ENCODE results near the gene SLC6A20.
A peak's percentile ranks its signal among the peaks of the same experiment; 100 is the strongest.

Gene SLC6A20, protein sequence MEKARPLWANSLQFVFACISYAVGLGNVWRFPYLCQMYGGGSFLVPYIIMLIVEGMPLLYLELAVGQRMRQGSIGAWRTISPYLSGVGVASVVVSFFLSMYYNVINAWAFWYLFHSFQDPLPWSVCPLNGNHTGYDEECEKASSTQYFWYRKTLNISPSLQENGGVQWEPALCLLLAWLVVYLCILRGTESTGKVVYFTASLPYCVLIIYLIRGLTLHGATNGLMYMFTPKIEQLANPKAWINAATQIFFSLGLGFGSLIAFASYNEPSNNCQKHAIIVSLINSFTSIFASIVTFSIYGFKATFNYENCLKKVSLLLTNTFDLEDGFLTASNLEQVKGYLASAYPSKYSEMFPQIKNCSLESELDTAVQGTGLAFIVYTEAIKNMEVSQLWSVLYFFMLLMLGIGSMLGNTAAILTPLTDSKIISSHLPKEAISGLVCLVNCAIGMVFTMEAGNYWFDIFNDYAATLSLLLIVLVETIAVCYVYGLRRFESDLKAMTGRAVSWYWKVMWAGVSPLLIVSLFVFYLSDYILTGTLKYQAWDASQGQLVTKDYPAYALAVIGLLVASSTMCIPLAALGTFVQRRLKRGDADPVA

DNA sequence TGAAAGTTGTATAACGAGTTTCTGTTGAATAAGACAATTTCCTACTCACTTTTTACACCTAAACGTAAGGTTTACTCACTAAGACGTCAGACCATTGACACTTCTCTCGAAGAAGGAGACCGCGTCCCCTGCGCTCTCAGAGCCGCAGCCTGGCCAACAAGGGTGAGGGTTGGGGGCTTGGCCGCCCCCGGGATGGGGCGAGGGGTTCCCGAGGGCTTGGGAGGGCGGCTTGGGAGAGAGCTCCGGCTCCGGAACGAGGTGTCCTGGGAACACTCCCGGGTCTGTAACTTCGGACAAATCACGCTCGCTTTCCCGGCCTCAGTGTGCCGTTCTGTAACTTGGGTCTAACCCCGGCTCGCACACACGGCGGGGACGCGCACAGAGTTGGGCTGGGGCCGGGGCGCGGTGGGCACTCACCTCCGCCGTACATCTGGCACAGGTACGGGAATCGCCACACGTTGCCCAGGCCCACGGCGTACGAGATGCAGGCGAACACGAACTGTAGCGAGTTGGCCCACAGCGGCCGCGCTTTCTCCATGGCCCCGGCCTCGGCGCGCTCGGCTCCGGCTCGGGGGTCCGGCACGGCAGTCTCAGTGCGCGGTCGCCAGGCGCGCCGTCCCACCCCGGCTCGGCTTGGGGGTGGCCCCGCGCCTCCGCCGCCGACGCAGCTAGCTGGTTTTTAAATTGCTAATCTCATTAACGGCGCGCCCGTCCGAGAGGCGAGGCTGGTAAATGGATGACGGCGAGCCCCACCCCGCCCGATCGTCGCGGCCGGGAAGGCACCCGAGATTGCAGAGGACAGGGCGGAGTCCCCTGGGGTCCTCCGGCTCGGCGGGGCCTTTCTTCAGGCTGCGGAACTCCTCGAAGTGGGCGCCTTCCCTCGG is at the start of gene SLC6A20:
Gene SLC6A20 (minus strand): TSS at position 655 of the 884 bp plus-strand sequence. CDS start 117 bp downstream, at position 538.
- DNase-seq, result no peak

DNA sequence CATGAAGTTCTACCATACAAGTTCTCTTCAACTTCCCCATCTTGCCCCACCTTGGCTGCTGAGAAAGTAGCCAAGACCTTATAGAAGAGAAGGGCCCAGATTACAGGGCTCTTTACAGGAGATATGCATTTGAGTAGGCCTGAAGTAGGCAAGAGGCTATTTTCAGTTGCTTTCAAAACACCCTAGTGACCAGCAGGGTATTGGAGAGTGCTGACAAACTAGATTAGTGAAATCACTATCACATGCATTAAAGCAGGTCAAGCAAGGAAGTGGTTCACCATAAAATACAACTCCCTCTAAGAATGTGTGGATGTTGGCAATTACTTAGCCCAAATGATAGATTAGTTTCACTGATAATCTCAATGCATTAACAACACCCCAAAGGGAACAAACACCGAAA is 48.3 kb upstream of the SLC6A20 start:
- no peak for DNase-seq

DNA sequence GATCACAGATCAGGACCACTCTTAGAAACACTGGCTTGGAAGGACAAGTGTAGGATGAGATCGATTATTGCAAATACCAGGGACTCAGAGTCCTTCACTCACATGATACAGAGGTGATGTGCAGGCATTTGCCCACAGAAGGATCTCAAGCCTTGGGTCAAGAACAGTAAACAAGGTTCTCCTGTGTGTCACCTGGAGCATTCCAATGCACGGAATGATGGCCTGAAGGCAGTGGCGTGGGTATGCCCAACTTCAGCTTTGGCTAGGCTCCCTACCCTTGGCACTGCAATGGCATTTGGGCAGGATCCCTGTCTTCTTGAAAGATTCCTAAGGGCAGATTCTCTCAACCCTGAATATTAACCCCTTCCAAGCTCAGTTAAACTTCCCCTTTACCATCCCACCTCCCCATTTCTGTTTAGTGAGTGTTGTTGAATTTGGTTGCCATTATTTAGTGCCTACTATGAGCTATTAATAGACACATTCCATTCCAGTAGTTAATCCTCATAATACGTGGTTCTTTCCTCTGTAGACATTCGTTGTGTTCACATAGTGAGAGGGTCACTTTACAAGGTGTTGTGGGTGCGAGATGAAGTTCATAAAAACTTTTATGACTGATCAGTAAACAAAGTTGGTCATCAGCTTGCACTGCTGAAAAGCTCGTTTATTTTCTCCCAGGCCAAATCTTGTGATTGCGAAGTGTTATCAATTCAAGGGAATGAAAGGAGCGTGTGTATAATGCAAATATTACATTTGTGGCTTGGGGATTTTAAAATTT is 46.7 kb upstream of the SLC6A20 start:
- DNase-seq, result no peak

DNA sequence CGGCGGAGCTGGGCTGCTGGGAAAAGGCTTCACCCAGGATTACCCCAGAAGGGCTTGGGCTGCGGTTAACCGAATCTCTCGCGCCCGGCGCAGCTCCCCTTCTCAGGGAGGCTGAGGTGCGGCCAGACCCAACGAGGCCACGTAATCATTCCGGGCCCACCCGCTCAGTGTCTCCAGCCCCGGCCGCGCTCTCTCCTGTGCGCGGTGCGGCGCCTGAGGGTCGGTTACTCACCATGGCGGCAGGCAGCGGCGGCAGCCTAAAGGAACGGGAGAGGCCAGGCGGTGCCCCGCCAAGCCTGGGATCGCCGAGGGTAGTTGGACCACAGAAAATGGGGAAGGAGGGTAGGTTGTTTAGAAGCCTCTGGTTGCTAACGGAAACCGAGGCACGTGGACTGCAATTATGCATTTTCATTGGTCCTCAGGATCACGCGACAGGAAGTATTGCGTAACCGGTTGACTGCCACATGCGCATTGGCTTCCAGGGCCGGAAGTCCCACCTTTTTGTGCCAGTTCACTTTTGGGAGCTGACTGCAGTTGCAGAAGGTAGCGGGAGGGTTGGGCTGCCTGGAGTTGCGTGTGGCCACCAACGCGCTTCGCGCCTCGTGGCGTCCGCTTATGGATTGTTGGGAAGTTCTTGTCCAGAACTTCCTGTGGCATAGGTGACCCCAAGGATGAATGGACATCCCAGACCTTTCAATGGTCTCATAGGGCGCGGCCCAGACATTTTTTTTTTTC is 45.6 kb upstream of the SLC6A20 start, which contains the start of gene LZTFL1:
Gene LZTFL1 (minus strand): TSS at position 363 of the 735 bp plus-strand sequence. CDS start 128 bp downstream, at position 235.
- peak; percentile 97 to 98 for DNase-seq

DNA sequence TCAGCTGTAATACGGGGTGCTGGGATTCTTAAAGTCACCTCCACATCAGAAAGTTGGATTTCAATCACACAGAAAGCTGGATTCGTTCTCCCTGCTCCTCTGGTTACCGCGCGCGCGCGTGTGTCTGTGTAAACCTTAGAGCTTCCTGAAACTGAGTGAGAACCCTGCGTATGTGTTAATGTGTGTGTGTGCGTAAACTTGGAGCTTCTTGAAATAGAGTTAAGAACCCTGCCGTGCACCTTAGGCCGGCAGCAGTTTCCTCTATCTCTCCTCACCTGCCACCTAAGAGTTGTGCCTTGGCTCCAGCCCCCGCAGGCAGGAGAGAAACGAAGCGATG is 45.1 kb upstream of the SLC6A20 start:
- DNase-seq, result peak; percentile 29 to 57

DNA sequence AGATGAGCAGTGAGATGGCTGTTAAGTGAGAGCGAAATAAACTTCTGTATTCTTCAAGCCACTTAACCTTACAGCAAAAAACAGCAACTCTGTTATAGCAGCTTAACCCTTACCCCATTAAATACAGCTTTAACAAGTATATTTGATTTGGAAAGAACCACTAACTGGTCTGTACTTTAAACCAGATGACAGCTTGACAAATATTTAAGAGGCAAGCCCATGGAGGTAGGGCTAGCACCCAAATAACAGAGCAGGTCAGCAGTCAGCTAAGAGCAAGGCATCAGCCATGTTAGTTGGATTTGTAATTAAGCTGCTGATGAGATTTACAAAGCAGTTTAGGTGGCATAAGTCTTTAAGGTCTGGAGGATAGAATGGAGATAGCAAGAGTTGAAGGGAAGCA is 42.1 kb upstream of the SLC6A20 start:
- DNase-seq, result no peak

DNA sequence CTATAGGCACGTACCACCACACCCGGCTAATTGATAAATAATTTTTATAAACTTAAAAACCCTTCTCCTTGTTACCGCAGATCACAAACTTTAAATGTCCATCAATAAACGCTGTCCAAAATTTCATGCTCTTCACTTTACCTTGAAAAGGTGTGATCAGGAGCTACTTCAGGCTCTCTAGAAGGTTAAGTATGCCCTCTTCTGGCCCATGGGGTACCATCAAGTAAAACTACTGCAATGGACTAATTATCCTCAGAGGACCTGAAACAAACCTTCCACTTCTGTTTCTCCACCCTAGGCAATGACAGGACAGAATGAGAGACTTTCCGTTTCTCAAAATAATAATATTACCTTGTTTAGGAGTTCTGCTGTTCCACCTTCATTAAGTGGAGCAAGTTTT is 36.4 kb upstream of the SLC6A20 start:
- peak; percentile 21 to 32 for DNase-seq

DNA sequence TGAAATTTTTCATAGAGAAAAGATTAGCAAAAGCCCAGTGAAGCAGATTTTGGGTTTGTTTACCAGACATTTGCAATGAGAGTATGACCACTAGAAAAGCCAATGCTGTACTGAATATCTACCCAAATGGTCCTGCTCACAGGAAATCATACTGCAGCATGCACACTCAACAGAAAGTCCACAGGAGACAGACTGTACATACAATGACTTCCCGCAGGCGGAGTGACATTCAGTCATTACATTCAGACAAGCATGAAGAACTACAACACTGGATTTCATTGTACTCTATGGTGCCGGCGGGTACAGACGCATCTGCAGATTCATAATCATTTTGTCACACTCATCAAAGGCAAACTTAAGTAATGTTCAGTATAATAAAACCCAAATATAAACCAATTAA is 33.8 kb upstream of the SLC6A20 start:
- DNase-seq, result no peak

DNA sequence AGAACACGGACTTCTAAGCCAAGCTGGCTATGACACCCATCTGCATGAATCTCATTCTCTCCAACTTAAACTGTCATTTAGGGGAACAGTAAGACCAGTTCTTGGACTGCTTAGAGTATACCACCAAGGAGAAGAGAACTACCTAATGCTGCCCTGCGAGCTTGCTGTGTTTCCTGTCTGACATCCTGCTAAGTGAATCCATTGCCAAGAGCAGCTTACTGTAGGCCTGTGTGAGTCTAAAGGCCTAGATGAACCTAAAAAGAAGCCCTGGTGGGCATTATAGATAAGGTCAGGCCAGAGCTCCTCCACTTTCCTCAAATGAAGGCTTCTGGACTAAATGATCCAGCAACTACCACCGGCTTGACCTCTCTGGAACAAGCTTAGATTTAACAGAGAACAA is 30.6 kb upstream of the SLC6A20 start:
- no peak for DNase-seq

DNA sequence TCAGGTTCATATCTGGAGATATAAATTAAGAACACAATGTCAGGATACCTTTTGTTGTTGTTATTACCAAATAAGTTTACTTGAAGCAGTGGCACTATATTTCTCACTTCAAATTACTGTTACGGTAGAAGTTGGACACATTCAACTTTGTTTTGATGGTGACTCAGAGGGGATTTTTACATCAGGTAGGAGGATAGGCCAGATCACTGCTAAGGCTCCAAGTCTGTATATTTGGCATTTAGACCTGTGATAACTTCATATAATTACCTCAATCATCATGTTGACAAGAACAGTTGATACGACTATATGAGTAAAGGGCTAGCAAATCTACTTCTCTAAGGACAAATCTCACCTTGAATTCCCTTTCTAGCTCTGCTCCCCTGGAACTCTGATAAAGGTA is 30.0 kb upstream of the SLC6A20 start:
- no peak for DNase-seq

DNA sequence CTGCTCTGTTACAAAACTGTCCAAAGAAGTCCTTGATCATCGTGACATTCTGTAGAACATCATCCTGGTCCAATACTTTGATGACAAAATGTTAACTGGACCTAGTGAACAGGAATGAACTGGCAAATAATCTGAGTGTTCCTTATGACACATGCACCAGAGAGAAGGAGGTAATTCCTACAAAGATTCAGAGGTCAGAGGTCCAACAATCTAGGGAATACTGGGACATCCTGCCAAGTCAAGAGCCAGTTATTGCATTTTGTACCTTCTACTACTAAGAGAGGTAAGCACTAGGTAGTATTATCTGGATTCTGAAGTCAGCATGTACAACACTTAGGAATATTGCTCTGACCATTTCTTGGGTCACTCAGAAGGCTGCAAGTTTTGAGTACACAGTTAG is 24.8 kb upstream of the SLC6A20 start:
- no peak for DNase-seq

DNA sequence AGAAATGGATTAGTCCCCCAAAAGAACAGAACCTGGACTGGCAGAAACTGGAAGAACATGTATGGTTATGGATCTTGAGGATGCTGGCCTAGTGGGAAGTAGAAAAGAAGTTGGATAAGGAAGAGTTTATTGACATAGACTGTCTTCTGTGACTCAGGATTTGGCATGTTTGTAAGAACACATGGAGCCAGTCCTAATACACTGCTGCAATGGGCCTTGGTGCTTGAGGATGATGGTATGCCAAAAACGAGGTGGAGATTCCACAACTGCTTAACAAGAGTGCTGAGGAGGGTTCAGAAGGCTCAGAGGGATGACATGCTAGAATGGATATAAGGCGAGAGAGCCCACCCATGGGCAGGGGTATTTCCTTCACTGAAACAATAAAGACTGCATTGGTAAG is 23.2 kb upstream of the SLC6A20 start:
- no peak for DNase-seq

DNA sequence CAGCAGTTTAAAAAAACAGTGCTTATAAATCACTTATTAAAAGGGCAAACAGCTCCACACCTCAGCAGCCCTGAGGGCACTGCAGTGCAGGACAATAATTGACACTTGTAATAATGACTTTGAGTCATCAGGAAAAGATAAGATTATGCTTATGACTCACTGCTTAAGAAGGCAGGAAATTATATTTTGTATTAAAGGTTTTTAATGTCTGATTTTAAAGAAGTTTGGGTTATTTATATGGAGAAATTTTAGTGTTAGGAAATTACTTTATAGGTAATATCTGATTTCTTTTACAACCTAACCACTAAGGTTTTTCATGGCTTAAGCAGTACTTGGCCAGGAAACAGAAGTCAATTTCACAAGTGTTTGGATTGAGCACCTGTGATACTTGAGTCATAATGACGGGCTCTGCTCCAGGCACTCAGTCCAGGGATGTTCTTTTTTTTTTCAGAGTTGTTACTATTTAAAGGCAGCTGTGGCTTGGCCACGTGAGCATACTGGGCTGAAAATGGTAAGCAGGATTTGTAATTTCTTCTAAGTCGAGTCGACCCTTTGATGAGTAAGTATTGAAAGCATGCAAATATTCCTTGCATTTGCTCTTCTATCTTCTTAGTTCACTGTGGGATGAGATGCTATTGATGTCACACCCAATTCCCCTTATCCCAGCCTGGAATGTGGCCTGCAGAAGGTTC is 21.6 kb upstream of the SLC6A20 start:
- no peak for DNase-seq

DNA sequence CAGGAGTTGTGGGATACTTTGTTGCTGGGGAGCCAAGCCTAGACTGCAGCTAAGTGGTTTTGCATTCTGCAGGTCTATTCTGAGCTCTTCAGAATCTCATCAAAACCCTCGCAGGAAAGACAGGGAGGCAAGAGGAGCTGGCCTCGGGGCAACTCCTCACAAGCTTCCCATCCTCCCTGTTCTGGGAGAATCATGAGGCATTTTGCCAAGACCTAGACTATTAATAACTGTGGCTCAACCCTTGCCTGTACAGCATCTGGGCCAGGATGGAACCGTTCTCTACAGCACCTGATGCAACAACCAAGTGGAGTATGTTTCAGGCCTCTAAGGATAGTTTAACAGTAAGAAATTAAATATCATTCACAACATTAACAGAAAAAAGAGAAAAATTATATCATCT is 20.2 kb upstream of the SLC6A20 start:
- DNase-seq, result no peak

DNA sequence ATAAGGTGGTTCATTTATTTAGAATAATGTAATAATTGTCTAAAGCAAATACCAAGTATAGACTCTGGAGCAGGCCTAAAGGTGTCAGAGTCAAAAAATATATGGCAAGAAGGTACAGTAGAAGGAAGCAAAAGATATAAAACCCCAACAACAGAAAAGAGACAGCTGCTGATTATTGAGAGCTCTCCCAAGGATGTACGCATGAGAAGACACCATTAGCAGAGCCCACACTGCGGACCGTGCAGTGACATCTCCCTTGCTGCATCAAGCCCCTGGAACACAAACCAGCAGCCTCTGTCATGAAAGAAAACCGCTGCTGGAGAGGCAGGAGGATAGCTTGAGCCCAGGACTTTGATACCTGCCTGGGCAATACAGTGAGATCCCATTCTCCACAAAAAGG is 18.0 kb upstream of the SLC6A20 start:
- no peak for DNase-seq

DNA sequence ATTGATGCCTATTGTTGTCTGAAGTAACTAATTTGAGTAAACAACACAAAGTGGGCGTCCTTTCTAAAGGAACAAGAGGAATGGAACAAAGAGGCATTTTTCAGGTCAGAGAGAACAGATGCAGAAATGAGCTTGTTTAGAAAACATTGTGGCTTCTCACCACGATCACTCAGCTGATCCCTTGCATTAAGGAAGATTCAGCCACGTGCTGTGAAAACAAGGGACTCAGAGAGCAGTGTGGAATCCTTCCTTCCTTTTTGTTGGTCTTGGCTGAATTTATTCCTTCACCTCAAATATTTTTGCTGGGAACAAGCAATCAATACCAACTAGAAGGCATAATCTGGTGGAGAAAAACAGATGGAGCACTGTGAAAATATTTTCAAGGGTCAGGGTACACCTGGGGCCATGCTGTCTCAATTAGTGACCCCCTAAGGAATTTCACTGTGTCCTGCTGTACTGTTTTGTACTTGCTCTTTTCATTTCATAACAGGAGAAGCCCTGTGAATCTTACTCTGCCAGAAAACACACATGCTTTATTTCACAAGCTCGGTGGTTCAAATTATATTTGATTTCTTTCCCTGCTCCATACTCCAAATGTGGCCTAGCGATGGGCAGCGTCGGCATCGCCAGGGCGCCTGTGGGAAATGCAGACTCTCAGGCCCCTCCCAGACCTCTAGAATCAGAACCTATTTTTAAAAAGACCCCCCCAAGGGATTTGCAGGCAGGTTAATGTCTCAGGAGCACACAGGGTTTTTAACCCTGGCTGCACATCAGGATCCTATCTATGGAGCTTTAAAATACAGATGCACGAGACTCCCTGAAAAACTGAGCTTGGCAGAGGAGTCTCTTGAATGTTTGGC is 11.6 kb upstream of the SLC6A20 start:
- no peak for DNase-seq

DNA sequence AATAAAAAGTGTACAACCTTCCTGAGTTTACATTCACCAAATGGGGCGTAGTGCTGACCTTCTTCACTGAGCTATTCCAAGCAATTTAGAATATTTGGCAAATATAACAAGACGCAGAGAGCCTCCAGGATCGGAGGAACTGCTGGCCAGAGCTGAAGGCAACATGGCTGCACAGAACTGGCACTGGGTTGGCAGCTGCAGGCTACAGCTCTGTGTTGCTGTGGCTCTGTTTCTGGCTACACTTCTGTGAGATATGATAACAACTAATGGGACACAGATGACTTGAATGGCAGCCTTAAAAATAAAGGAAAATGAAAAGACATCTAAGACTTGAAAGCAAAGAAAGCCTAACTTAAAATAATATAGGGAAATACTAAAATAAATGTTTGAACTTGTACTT is 10.8 kb upstream of the SLC6A20 start:
- DNase-seq, result no peak

DNA sequence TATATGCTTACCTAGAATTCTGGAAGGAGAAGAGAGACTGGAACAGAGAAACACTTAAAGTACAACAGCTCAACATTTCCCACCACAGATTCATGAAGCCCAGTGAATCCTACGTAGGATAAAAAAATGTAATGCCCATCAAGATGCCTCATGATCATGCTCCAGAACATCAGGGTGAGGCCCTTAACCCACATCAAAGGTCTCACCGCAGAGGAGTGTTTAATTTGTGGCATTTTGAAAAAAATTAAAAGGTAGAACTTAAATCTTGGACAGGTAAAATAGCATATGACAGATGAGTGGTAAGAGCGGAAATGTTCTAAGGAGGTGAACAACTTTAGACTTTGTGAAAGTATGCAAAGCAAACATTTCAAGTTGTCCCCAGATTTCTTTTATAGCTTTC is 9.7 kb upstream of the SLC6A20 start:
- DNase-seq, result no peak

DNA sequence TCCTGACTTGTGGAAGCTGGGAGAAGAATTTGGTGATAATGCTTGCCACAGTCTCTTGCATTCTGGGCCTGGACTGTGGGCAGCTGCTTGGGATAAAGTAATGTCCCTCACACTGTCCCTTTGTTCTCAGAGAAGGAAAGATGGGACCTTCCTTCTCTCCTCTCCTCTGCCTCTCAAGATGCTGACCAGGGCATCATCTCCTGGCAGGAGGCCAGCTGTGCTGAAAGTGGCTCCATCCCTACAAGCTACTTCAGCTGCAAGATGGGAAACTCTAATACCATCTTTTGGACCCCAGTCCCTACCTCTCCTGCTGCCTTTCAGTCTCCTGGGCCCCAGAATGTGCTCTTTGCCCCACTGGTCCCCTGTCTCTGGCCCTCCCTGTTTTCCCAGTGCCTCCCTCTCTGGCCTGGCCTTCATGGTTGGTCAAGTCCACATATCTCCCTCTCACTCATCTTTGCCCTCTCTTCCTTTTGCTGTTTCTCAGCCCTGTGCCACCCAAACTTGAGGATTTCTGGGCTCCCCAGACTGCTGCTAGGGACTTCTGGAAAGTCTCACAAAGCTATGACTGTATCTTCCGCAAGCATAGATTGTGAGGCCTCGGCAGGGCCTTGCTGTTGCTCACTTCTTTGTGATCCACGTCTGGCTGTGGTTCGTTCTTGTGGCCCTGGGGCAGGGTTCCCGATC is 7.1 kb upstream of the SLC6A20 start:
- DNase-seq, result no peak

DNA sequence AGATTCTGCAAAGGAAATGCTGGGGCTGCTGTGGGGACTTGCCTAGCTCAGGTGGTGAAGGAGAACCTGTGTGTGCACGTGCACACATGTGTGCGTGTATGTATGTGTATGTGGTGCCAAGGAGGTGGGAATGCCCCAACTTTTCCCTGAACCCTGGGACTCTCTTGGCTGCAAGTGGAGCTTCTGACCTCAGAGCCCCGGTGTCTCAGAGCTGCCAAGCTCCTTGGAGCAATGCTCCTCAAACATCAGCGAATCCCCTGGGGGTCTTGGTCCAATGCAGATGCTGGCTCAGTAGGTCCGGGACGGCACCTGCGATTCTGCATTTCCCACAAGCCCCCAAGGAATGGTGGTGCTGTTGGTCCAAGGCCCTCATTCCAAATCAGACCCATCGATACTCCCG is 5.8 kb upstream of the SLC6A20 start:
- no peak for DNase-seq

Measured in Kasumi-1 (cell line).